ENCODE results near the gene TNPO3. TPM values are rescaled to one million over a fixed set of nuclear protein-coding genes. Genes with fewer than 3 reads are reported as not detected.
A peak's percentile ranks its signal among the peaks of the same experiment; 100 is the strongest.

Gene TNPO3
- total RNA-seq, 1 donor from 2014 or later, result 56.2 TPM

- TF ChIP-seq CTCF (IDR thresholded peaks at IDR 0.05), result no peak
- Mint-ChIP-seq H3K9me3 (no peaks in the 10 kb centered on the region), H3K27ac (peak overlapping the region; percentile 82), H3K4me3 (peak overlapping the region; percentile 41), H3K36me3 (ENCODE audit: low read depth) (peaks cover 69% of the 10 kb centered on the region), H3K27me3 (no peaks in the 10 kb centered on the region), H3K4me1 (peaks cover 42% of the 10 kb centered on the region)
- POLR2A ChIA-PET, result interaction anchor here (0.6 to 2.7 kb wide), 8 partner anchors 9 to 138 kb away, joined by 3 to 17 read pairs (median 3); partner anchors contain the start of gene TNPO3
- ATAC-seq (ENCODE audit: low read depth), result no peak
- intact Hi-C loops (cut with micrococcal nuclease), result loop anchor here (1.0 to 5.0 kb wide), 6 partner anchors 9 to 201 kb away; partner anchors contain the start of gene TNPO3
- no peak for DNase-seq
- CTCF ChIA-PET, result interaction anchor here (0.5 to 2.6 kb wide), 4 partner anchors 11 to 191 kb away, joined by 3 to 11 read pairs (median 4); no protein-coding TSS in a partner anchor
These were observed 46.1 kb downstream of the TNPO3 start for GRCh38 chr7:129008645-129009414.

GRCh38 chr7:129007572-129007971 lies 47.3 kb downstream of the TNPO3 start:
- Mint-ChIP-seq H3K4me3 (no peak overlapping the region), H3K27ac (no peak overlapping the region), H3K9me3 (no peaks in the 10 kb centered on the region), H3K36me3 (ENCODE audit: low read depth) (peaks cover 64% of the 10 kb centered on the region), H3K4me1 (peaks cover 33% of the 10 kb centered on the region), H3K27me3 (no peaks in the 10 kb centered on the region)
- no peak for TF ChIP-seq CTCF (IDR thresholded peaks at IDR 0.05)
- DNase-seq (no peak), ATAC-seq (ENCODE audit: low read depth) (no peak)
- intact Hi-C loops (cut with micrococcal nuclease), result loop anchor here (5.0 kb wide), 2 partner anchors 45 to 140 kb away; no protein-coding TSS in a partner anchor
- ChIA-PET POLR2A (interaction anchor here (0.9 to 2.7 kb wide), 2 partner anchors 22 to 47 kb away, joined by 4 to 17 read pairs; partner anchors contain the start of gene TNPO3), CTCF (interaction anchor here (1.6 to 1.8 kb wide), 2 partner anchors 124 to 156 kb away, joined by 5 to 6 read pairs; no protein-coding TSS in a partner anchor)

GRCh38 chr7:129006636-129007414 lies 48.1 kb downstream of the TNPO3 start:
- ChIA-PET CTCF (interaction anchor here (1.6 to 1.8 kb wide), 2 partner anchors 123 to 157 kb away, joined by 5 to 6 read pairs; no protein-coding TSS in a partner anchor), POLR2A (interaction anchor here (0.9 to 1.3 kb wide), 3 partner anchors 11 to 47 kb away, joined by 3 to 4 read pairs (median 4); no protein-coding TSS in a partner anchor)
- Mint-ChIP-seq H3K27ac (no peak overlapping the region), H3K4me1 (peaks cover 33% of the 10 kb centered on the region), H3K9me3 (no peaks in the 10 kb centered on the region), H3K4me3 (no peak overlapping the region), H3K36me3 (ENCODE audit: low read depth) (peaks cover 71% of the 10 kb centered on the region), H3K27me3 (no peaks in the 10 kb centered on the region)
- no peak for TF ChIP-seq CTCF (IDR thresholded peaks at IDR 0.05)
- ATAC-seq (ENCODE audit: low read depth), result no peak
- DNase-seq, result no peak
- intact Hi-C loops (cut with micrococcal nuclease), result loop anchor here (5.0 kb wide), 2 partner anchors 45 to 140 kb away; no protein-coding TSS in a partner anchor

DNA sequence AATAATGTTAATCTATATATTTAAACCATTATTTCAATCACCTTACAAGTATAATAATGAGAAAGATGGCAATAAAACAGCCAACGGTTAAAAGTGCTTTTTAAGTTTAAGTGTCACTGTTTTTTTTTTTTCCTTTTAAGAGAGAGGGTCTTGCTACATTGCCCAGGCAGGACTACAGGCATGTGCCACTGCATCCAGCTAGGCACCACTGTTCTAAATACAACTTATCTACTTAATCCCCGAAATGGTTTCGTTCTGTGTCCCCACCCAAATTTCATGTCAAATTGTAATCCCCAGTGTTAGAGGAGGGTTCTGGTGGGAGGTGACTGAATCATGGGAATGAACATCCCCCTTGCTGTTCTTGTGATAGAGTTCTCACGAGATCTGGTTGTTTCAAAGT lies 49.7 kb downstream of the TNPO3 start:
- no peak for ATAC-seq (ENCODE audit: low read depth)
- intact Hi-C loops (cut with micrococcal nuclease), result loop anchor here (5.0 kb wide), 2 partner anchors 43 to 142 kb away; no protein-coding TSS in a partner anchor
- Mint-ChIP-seq H3K27ac (no peak overlapping the region), H3K36me3 (ENCODE audit: low read depth) (peaks cover 71% of the 10 kb centered on the region), H3K9me3 (no peaks in the 10 kb centered on the region), H3K27me3 (no peaks in the 10 kb centered on the region), H3K4me1 (peaks cover 30% of the 10 kb centered on the region), H3K4me3 (no peak overlapping the region)
- POLR2A ChIA-PET, result interaction anchor here (0.7 kb wide), 2 partner anchors 46 to 68 kb away, joined by 3 to 5 read pairs; no protein-coding TSS in a partner anchor
- TF ChIP-seq CTCF (IDR thresholded peaks at IDR 0.05), result no peak
- no peak for DNase-seq
- CTCF ChIA-PET, result no interaction called here

Measured in activated B cell treated with CpG ODN at 0.5 μM for 24 hours (primary cell).